H1 (cell line): ENCODE results near the gene AP5Z1. TPM values are rescaled to one million over a fixed set of nuclear protein-coding genes. Genes with fewer than 3 reads are reported as not detected.
A peak's percentile ranks its signal among the peaks of the same experiment; 100 is the strongest.

Experiments used
- CTCF ChIA-PET: fragments of 300-600 bp; sonication (Branson Sonifier 250); formaldehyde crosslinking; loops from one replicate; lab custom pipeline; 2021; ENCODE audit not compliant: partially characterized antibody; lab: Charles Lee
- POLR2A ChIA-PET: fragments of 300-600 bp; sonication (Branson Sonifier 250); formaldehyde crosslinking; loops from one replicate; lab custom pipeline; 2021; ENCODE audit warnings: inconsistent platforms; ENCODE audit not compliant: partially characterized antibody; lab: Charles Lee
- DNase-seq, 2 experiments: peaks; one replicate each; pipeline versions ENCODE4 v3.0.0 to v3.0.0-alpha.2; 2010 to 2022; ENCODE audit warnings: low spot score in 2 of 2, low read depth in 1 of 2, mixed read lengths in 1 of 2
- FAIRE-seq: peaks from 2 replicates; lab custom pipeline; 2011; peaks lifted over from hg19 to GRCh38; lab: Jason Lieb, UNC
- H2AFZ ChIP-seq: 2 replicates; pipeline ENCODE4 v1.8.1; 2012; ENCODE audit warnings: low read length, inconsistent platforms
- H2AK5ac ChIP-seq: 2 replicates; pipeline ENCODE4 v1.6.1; 2013; ENCODE audit warnings: low read depth, low read length
- H2BK120ac ChIP-seq: replicated peaks from 2 replicates; pipeline ENCODE3; 2013; ENCODE audit warnings: low read depth, low read length, inconsistent platforms
- H2BK12ac ChIP-seq: 2 replicates; pipeline ENCODE4 v1.6.1; 2013; ENCODE audit warnings: low read depth, low read length
- H2BK15ac ChIP-seq: 2 replicates; pipeline ENCODE4 v1.6.1; 2013; ENCODE audit warnings: low read length
- H2BK20ac ChIP-seq: 2 replicates; pipeline ENCODE4 v1.6.1; 2013; ENCODE audit warnings: low read length
- H2BK5ac ChIP-seq: 2 replicates; pipeline ENCODE4 v1.6.1; 2013; ENCODE audit warnings: low read depth, low read length
- H3K14ac ChIP-seq: 2 replicates; pipeline ENCODE4 v1.6.1; 2013; ENCODE audit warnings: inconsistent platforms; ENCODE audit not compliant: insufficient read length
- H3K18ac ChIP-seq: 2 replicates; pipeline ENCODE4 v1.6.1; 2013; ENCODE audit warnings: low read length; ENCODE audit errors: extremely low read depth
- H3K23ac ChIP-seq: 2 replicates; pipeline ENCODE4 v1.6.1; 2013; ENCODE audit warnings: inconsistent platforms; ENCODE audit not compliant: insufficient read length
- H3K23me2 ChIP-seq: 2 replicates; pipeline ENCODE4 v1.6.1; 2013; ENCODE audit warnings: low read depth, low read length
- H3K27ac ChIP-seq: 2 replicates; pipeline ENCODE4 v1.6.1; 2011; ENCODE audit warnings: low read depth, low read length, inconsistent platforms
- H3K27me3 ChIP-seq, 4 experiments: replicated peaks in 1 of 4; 1 replicate in 1 of 4; 2 replicates in 3 of 4; pipeline versions ENCODE4 v1.6.1 to v1.8.1; 2011 to 2013; ENCODE audit warnings: low read length in 3 of 4, mild to moderate bottlenecking in 3 of 4, inconsistent platforms in 2 of 4, mixed read lengths in 2 of 4, moderate library complexity in 1 of 4; ENCODE audit not compliant: control insufficient read depth in 3 of 4, insufficient read depth in 3 of 4; ENCODE audit errors: extremely low read depth in 1 of 4
- H3K36me3 ChIP-seq, 4 experiments: 2 replicates each; pipeline versions ENCODE4 v1.6.1 to v1.8.1; 2011 to 2013; ENCODE audit warnings: mild to moderate bottlenecking in 4 of 4, low read length in 3 of 4, moderate library complexity in 2 of 4, control low read depth in 1 of 4, inconsistent platforms in 1 of 4; ENCODE audit not compliant: insufficient read depth in 4 of 4, control insufficient read depth in 2 of 4
- H3K4ac ChIP-seq: replicated peaks from 2 replicates; pipeline ENCODE3; 2013; ENCODE audit warnings: low read length, low read depth, mixed read lengths, inconsistent platforms; ENCODE audit not compliant: insufficient read length
- H3K4me1 ChIP-seq, 4 experiments: replicated peaks in 1 of 4; 1 replicate in 1 of 4; 2 replicates in 3 of 4; pipeline versions ENCODE4 v1.6.1 to v1.8.1; 2011 to 2013; ENCODE audit warnings: low read length in 3 of 4, inconsistent platforms in 2 of 4, mixed read lengths in 1 of 4; ENCODE audit not compliant: insufficient read depth in 4 of 4, control insufficient read depth in 3 of 4
- H3K4me2 ChIP-seq, 2 experiments: 2 replicates each; pipeline versions ENCODE4 v1.6.1 to v1.8.1; 2011 to 2013; ENCODE audit warnings: low read depth in 2 of 2, low read length in 2 of 2, control low read depth in 1 of 2, inconsistent platforms in 1 of 2, mild to moderate bottlenecking in 1 of 2; ENCODE audit not compliant: insufficient read depth in 1 of 2
- H3K4me3 ChIP-seq, 4 experiments: fragments of 200-600, 300-600 bp in 1 of 4; sonication (generic), shearing (Covaris generic), sonication (Bioruptor Twin) in 1 of 4; 2 replicates each; pipeline versions ENCODE4 v1.5.1 to v1.8.1; 2011 to 2016; ENCODE audit warnings: low read length in 4 of 4, low read depth in 3 of 4, control low read depth in 2 of 4, inconsistent platforms in 2 of 4, mild to moderate bottlenecking in 2 of 4, mixed read lengths in 1 of 4, moderate library complexity in 1 of 4; ENCODE audit not compliant: insufficient read depth in 2 of 4; ENCODE audit errors: extremely low read depth in 1 of 4
- H3K56ac ChIP-seq: replicated peaks from 2 replicates; pipeline ENCODE3; 2013; ENCODE audit warnings: low read depth, mild to moderate bottlenecking, mixed read lengths, low read length, inconsistent platforms; ENCODE audit not compliant: insufficient read length
- H3K79me1 ChIP-seq: 2 replicates; pipeline ENCODE4 v1.6.1; 2013; ENCODE audit warnings: low read depth, low read length, control low read depth
- H3K79me2 ChIP-seq, 2 experiments: 2 replicates each; pipeline versions ENCODE4 v1.6.1 to v1.8.1; 2012 to 2013; ENCODE audit warnings: low read length in 2 of 2, mild to moderate bottlenecking in 2 of 2, inconsistent platforms in 1 of 2; ENCODE audit not compliant: insufficient read depth in 2 of 2, control insufficient read depth in 1 of 2
- H3K9ac ChIP-seq, 4 experiments: replicated peaks in 1 of 4; 1 replicate in 1 of 4; 2 replicates in 3 of 4; pipeline versions ENCODE4 v1.6.1 to v1.8.1; 2011 to 2013; ENCODE audit warnings: low read depth in 3 of 4, low read length in 3 of 4, control low read depth in 2 of 4, mild to moderate bottlenecking in 2 of 4, moderate library complexity in 2 of 4, inconsistent platforms in 1 of 4; ENCODE audit errors: extremely low read depth in 1 of 4
- H3K9me3 ChIP-seq, 2 experiments: 2 replicates each; pipeline versions ENCODE4 v1.6.1 to v1.8.1; 2012 to 2013; ENCODE audit warnings: mild to moderate bottlenecking in 2 of 2, moderate library complexity in 2 of 2, control low read depth in 1 of 2, inconsistent platforms in 1 of 2, low read depth in 1 of 2, low read length in 1 of 2, mixed read lengths in 1 of 2; ENCODE audit not compliant: insufficient read depth in 2 of 2
- H4K20me1 ChIP-seq, 2 experiments: replicated peaks in 1 of 2; 2 replicates each; pipeline versions ENCODE3 to v1.8.1; 2011 to 2013; ENCODE audit warnings: inconsistent platforms in 2 of 2, low read length in 2 of 2, mild to moderate bottlenecking in 1 of 2; ENCODE audit not compliant: insufficient read depth in 2 of 2, control insufficient read depth in 1 of 2
- H4K5ac ChIP-seq: 2 replicates; pipeline ENCODE4 v1.6.1; 2013; ENCODE audit warnings: low read length, low read depth, mixed read lengths, inconsistent platforms; ENCODE audit not compliant: insufficient read length
- H4K8ac ChIP-seq: 2 replicates; pipeline ENCODE4 v1.8.0; 2013; ENCODE audit warnings: mild to moderate bottlenecking, moderate library complexity, low read length, inconsistent platforms; ENCODE audit not compliant: insufficient read depth; ENCODE audit errors: extremely low read depth
- H4K91ac ChIP-seq: replicated peaks from 2 replicates; pipeline ENCODE3; 2013; ENCODE audit warnings: low read length, mixed read lengths, inconsistent platforms; ENCODE audit not compliant: insufficient read length
- BRCA1 ChIP-seq: IDR thresholded peaks from 2 replicates; pipeline ENCODE4 v1.6.1; 2012; ENCODE audit warnings: low read depth, low read length, improper control_type of control experiment
- CREB1 ChIP-seq: IDR thresholded peaks from 2 replicates; pipeline ENCODE4 v1.6.1; 2012; ENCODE audit warnings: inconsistent platforms
- GABPA ChIP-seq: IDR thresholded peaks from 2 replicates; pipeline ENCODE4 v1.6.1; 2011; ENCODE audit warnings: mild to moderate bottlenecking, low read length, moderate library complexity, borderline replicate concordance; ENCODE audit not compliant: insufficient read depth
- HDAC2 ChIP-seq, 2 experiments: fragments of 300-600 bp in 1 of 2; sonication (generic) in 1 of 2; IDR thresholded peaks; 2 replicates each; pipeline ENCODE4 v1.6.1; 2011 to 2012; ENCODE audit warnings: low read depth in 2 of 2, low read length in 2 of 2, mild to moderate bottlenecking in 2 of 2, moderate library complexity in 2 of 2, borderline replicate concordance in 1 of 2, inconsistent platforms in 1 of 2
- HDAC6 ChIP-seq: IDR thresholded peaks from one replicate; pipeline ENCODE4 v1.7.1; 2012; ENCODE audit warnings: low read depth, mild to moderate bottlenecking, inconsistent platforms, low read length, moderate library complexity
- NANOG ChIP-seq: IDR thresholded peaks from 2 replicates; pipeline ENCODE4 v1.6.1; 2011; ENCODE audit warnings: low read length, low read depth, mild to moderate bottlenecking, inconsistent platforms; ENCODE audit not compliant: insufficient read depth, poor library complexity, severe bottlenecking
- POLR2AphosphoS5 ChIP-seq: IDR thresholded peaks from 2 replicates; pipeline ENCODE4 v1.6.1; 2011; ENCODE audit warnings: low read depth, low read length
- TAF7 ChIP-seq: optimal IDR thresholded peaks from 2 replicates; pipeline ENCODE3; 2011; ENCODE audit warnings: low read depth, mild to moderate bottlenecking, inconsistent platforms, low read length, moderate library complexity, borderline replicate concordance
- TCF12 ChIP-seq: IDR thresholded peaks from 2 replicates; pipeline ENCODE4 v1.6.1; 2011; ENCODE audit warnings: low read depth, mild to moderate bottlenecking, low read length
- WGBS, 2 experiments: shearing (Covaris generic) in 1 of 2; methylation state at CpG; one replicate each; pipeline versions ENCODE4 v1.1.6 to v1.1.7; 2013 to 2015; ENCODE audit warnings: low lambda C conversion rate in 2 of 2, mixed read lengths in 2 of 2, inconsistent platforms in 1 of 2, low coverage in 1 of 2, missing lambda C conversion rate in 1 of 2; ENCODE audit not compliant: insufficient replicate concordance in 2 of 2, insufficient coverage in 1 of 2, insufficient read length in 1 of 2; ENCODE audit errors: extremely low coverage in 1 of 2, missing lambda C conversion rate in 1 of 2; 5-methylcytosine and 5-hydroxymethylcytosine counted together
- polyA plus RNA-seq, 7 experiments: library from polyadenylated mRNA; depleted of rRNA in 3 of 7; stranded (reverse) in 5 of 7; unstranded in 2 of 7; fragments of >200 nt in 5 of 7; fragments of 200-250 nt in 2 of 7; gene quantifications; 1 replicate in 5 of 7; 2 replicates in 1 of 7; 4 replicates in 1 of 7; pipeline versions ENCODE4 v1.2.1 to v1.2.3, GENCODE V29; 2011 to 2013; ENCODE audit warnings: missing spikeins in 2 of 7, mixed read lengths in 2 of 7
- total RNA-seq: library from RNA; stranded (reverse); fragmentation: NEBNext Ultra II Directional; extraction: Animal tissue kit (Norgen Biotek cat#: 25700); gene quantifications from 2 replicates; pipeline ENCODE4 v1.2.1, GENCODE V29; 2021
- TF ChIP-seq, protein P1 (sequence below): IDR thresholded peaks from 2 replicates; pipeline ENCODE4 v1.6.1; 2012; ENCODE audit warnings: low read length, inconsistent platforms

AP5Z1 gene
- total and polyA plus RNA-seq, 2 of the 8 experiments (the other 6 are each of a cell fraction or from before 2014, with no cell fraction given) = 24.0 to 24.7 TPM

GRCh38 chr7:4729266-4729665 is 46.2 kb upstream of the AP5Z1 start:
- Histone ChIP-seq H3K4me1 (no peaks in the 10 kb centered on the region; a peak in 1 of 7 replicates), H2AFZ (no peak overlapping the region), H2BK15ac (no peak overlapping the region), H4K20me1 (peaks cover 14 to 16% of the 10 kb centered on the region in 2 experiments), H3K27ac (no peak overlapping the region), H2AK5ac (no peak overlapping the region), H3K23ac (no peak overlapping the region), H3K4ac (no peak overlapping the region), H3K9ac (no peak overlapping the region), H4K91ac (no peak overlapping the region), H2BK120ac (no peak overlapping the region), H3K14ac (no peak overlapping the region), H2BK5ac (no peak overlapping the region), H2BK12ac (no peak overlapping the region), H2BK20ac (no peak overlapping the region), H3K27me3 (no peaks in the 10 kb centered on the region), H3K56ac (no peak overlapping the region), H3K79me1 (peaks cover 2% of the 10 kb centered on the region), H3K18ac (no peak overlapping the region), H3K36me3 (no peaks in the 10 kb centered on the region), H3K79me2 (no peaks in the 10 kb centered on the region), H3K23me2 (no peaks in the 10 kb centered on the region), H3K4me3 (no peak overlapping the region), H4K8ac (0 out of 2 replicates have a peak overlapping the region, but pooled peaks have one; percentile 64), H3K9me3 (no peaks in the 10 kb centered on the region), H4K5ac (no peak overlapping the region), H3K4me2 (no peak overlapping the region)
- DNase-seq = no peak
- WGBS, 2 experiments = 88% methylated on average over 16 of the region's 19 CpGs; no CpG with 5 or more reads in 1 of the 2 experiments
- FAIRE-seq = no peak
- ChIA-PET POLR2A (no interaction called here), CTCF (no interaction called here)
- TF ChIP-seq POLR2AphosphoS5 (no peak), NANOG (no peak), HDAC2 (IDR thresholded peaks at IDR 0.05; ENCODE audit: borderline replicate concordance in 1 of 2, low read depth in 2 of 2, low read length in 2 of 2) (no peak), BRCA1 (no peak), TAF7 (no peak), HDAC6 (no peak), GABPA (no peak), CREB1 (no peak), TCF12 (no peak)
- TF ChIP-seq, protein P1, sequence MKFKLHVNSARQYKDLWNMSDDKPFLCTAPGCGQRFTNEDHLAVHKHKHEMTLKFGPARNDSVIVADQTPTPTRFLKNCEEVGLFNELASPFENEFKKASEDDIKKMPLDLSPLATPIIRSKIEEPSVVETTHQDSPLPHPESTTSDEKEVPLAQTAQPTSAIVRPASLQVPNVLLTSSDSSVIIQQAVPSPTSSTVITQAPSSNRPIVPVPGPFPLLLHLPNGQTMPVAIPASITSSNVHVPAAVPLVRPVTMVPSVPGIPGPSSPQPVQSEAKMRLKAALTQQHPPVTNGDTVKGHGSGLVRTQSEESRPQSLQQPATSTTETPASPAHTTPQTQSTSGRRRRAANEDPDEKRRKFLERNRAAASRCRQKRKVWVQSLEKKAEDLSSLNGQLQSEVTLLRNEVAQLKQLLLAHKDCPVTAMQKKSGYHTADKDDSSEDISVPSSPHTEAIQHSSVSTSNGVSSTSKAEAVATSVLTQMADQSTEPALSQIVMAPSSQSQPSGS = no peak
